ENCODE data around the gene FAM120B.

GRCh38 chr6:170394980-170395379 is 88.4 kb downstream of the FAM120B start:
- TF ChIP-seq YY1 (IDR thresholded peaks at IDR 0.05; ENCODE audit: insufficient read depth, insufficient read length) (no peak), ZNF274 (IDR thresholded peaks at IDR 0.05; ENCODE audit: low read depth, low read length) (no peak), SUZ12 (IDR thresholded peaks at IDR 0.05; ENCODE audit: extremely low read depth, insufficient read depth, insufficient read length) (no peak)
